HG03175 (cell line): Measurements from ENCODE around the gene TNF.
"Not testable (repeated sequence)": the region's sequence is repeated elsewhere in the genome, so short reads cannot be mapped to it uniquely, and the experiment has no call there.

Experiments
- ATAC-seq: cut with Tn5 transposase; IDR thresholded peaks from one replicate; pipeline ENCODE4 v1.9.1; 2021; ENCODE audit warnings: mild to moderate bottlenecking, moderate library complexity; ENCODE audit not compliant: unreplicated experiment

Gene TNF

GRCh38 chr6:31586599-31587281, 11.4 kb downstream of the TNF start:
- no peak for ATAC-seq

GRCh38 chr6:31587791-31588777, 12.7 kb downstream of the TNF start:
- ATAC-seq = no peak

- ATAC-seq = no peak
Measured at GRCh38 chr6:31588871-31589650, 13.7 kb downstream of the TNF start.

GRCh38 chr6:31590691-31591090, 15.3 kb downstream of the TNF start:
- ATAC-seq = not testable (repeated sequence)

- peak; percentile 17 for ATAC-seq
Measured at GRCh38 chr6:31592396-31592771, 17.0 kb downstream of the TNF start.

GRCh38 chr6:31597006-31597405, 21.6 kb downstream of the TNF start:
- ATAC-seq = no peak

- ATAC-seq = no peak
Measured at GRCh38 chr6:31607317-31607716, 32.0 kb downstream of the TNF start.

- no peak for ATAC-seq
Measured at GRCh38 chr6:31609519-31610406, 34.4 kb downstream of the TNF start.

GRCh38 chr6:31610968-31611367, 35.6 kb downstream of the TNF start:
- ATAC-seq = no peak

- no peak for ATAC-seq
Measured at GRCh38 chr6:31614075-31614619, 38.8 kb downstream of the TNF start.

- no peak for ATAC-seq
Measured at GRCh38 chr6:31614684-31615578, 39.6 kb downstream of the TNF start, which contains the start of gene AIF1. Gene AIF1 (plus strand): TSS chr6:31615234. CDS start chr6:31615330, 96 bp downstream.

- no peak for ATAC-seq
Measured at GRCh38 chr6:31615748-31616147, 40.4 kb downstream of the TNF start.

GRCh38 chr6:31617010-31617409, 41.6 kb downstream of the TNF start:
- no peak for ATAC-seq

- ATAC-seq = peak; percentile 81
Measured at GRCh38 chr6:31619805-31620585, 44.6 kb downstream of the TNF start.

GRCh38 chr6:31620586-31621319, 45.4 kb downstream of the TNF start, which contains the start of gene PRRC2A:
Gene PRRC2A (plus strand): TSS chr6:31620715. CDS start chr6:31622790, 2,075 bp downstream.
- ATAC-seq = peak; percentile 28

GRCh38 chr6:31621320-31621939, 46.1 kb downstream of the TNF start:
- no peak for ATAC-seq

- no peak for ATAC-seq
Measured at GRCh38 chr6:31621991-31622390, 46.6 kb downstream of the TNF start.
